Measurements from ENCODE around the gene RNF152.

The RNF152 gene

DNA sequence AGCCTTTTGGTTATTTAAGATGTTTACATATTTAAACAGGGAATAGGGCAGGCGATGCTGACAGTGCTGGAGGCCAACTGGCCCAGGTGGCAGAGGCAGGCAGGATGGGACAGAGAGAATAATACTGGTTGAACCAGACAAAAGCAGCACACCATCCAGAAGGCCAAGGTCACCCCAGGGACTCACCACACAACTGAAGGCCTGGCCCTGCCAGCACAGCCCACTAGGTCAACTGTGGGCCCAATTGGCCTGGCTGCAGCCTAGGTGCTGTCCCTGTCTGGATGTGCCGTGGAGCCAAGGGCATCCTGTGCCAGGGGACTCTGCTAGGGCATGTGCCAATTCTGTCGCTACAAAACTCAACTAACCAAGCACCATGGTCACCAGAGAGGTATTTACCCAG lies 69.2 kb downstream of the RNF152 start:
- Histone ChIP-seq H2AFZ (ENCODE audit: low read length) (no peak overlapping the region), H3F3A (ENCODE audit: insufficient read depth, low read length) (no peaks in the 10 kb centered on the region), H4K20me1 (ENCODE audit: insufficient read depth, low read length) (no peaks in the 10 kb centered on the region), H3K4me3 (ENCODE audit: low read depth, low read length, poor library complexity, severe bottlenecking) (no peak overlapping the region), H3K4me1 (ENCODE audit: insufficient read depth, low read length, severe bottlenecking) (no peaks in the 10 kb centered on the region), H3K4me2 (ENCODE audit: low read length) (no peak overlapping the region), H3K79me2 (ENCODE audit: insufficient read depth, low read length) (no peaks in the 10 kb centered on the region), H3K27me3 (ENCODE audit: insufficient read depth, low read length) (no peaks in the 10 kb centered on the region), H3K27ac (ENCODE audit: low read depth, low read length, poor library complexity, severe bottlenecking) (no peak overlapping the region), H3K9me3 (ENCODE audit: low read length) (no peaks in the 10 kb centered on the region), H3K9me2 (ENCODE audit: low read depth, low read length) (no peaks in the 10 kb centered on the region), H3K9ac (ENCODE audit: low read length) (no peak overlapping the region), H3K36me3 (ENCODE audit: insufficient read depth, low read length) (no peaks in the 10 kb centered on the region)
- TF ChIP-seq, protein P1, sequence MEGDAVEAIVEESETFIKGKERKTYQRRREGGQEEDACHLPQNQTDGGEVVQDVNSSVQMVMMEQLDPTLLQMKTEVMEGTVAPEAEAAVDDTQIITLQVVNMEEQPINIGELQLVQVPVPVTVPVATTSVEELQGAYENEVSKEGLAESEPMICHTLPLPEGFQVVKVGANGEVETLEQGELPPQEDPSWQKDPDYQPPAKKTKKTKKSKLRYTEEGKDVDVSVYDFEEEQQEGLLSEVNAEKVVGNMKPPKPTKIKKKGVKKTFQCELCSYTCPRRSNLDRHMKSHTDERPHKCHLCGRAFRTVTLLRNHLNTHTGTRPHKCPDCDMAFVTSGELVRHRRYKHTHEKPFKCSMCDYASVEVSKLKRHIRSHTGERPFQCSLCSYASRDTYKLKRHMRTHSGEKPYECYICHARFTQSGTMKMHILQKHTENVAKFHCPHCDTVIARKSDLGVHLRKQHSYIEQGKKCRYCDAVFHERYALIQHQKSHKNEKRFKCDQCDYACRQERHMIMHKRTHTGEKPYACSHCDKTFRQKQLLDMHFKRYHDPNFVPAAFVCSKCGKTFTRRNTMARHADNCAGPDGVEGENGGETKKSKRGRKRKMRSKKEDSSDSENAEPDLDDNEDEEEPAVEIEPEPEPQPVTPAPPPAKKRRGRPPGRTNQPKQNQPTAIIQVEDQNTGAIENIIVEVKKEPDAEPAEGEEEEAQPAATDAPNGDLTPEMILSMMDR (IDR thresholded peaks at IDR 0.05; ENCODE audit: low read length), result no peak
- TF ChIP-seq EZH2 (IDR thresholded peaks at IDR 0.05; ENCODE audit: borderline replicate concordance, low read length), result no peak

DNA sequence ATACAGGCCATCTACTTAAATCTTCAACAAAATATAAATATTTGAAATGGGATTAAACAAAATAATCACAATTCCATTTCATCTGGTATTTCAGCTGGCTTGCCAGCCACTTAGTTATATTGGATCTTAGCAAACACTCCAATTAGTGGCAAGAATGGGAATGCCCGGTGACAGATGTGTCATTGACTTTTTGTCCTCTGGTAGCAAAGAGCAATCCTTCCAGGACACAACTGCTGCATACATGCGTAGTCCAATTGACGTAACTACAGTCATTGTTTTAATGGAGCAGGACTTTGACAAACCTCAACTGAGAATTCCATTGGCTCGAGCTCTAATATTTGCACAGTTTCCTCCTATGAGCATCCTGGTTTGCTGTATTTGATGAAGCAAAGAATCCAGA lies 69.9 kb downstream of the RNF152 start:
- Histone ChIP-seq H3K9ac (ENCODE audit: low read length) (no peak overlapping the region), H3K36me3 (ENCODE audit: insufficient read depth, low read length) (no peaks in the 10 kb centered on the region), H3K9me2 (ENCODE audit: low read depth, low read length) (no peaks in the 10 kb centered on the region), H3K79me2 (ENCODE audit: insufficient read depth, low read length) (no peaks in the 10 kb centered on the region), H4K20me1 (ENCODE audit: insufficient read depth, low read length) (no peaks in the 10 kb centered on the region), H3K27ac (ENCODE audit: low read depth, low read length, poor library complexity, severe bottlenecking) (no peak overlapping the region), H3K4me1 (ENCODE audit: insufficient read depth, low read length, severe bottlenecking) (no peaks in the 10 kb centered on the region), H3F3A (ENCODE audit: insufficient read depth, low read length) (no peaks in the 10 kb centered on the region), H3K4me2 (ENCODE audit: low read length) (no peak overlapping the region), H3K9me3 (ENCODE audit: low read length) (no peaks in the 10 kb centered on the region), H3K4me3 (ENCODE audit: low read depth, low read length, poor library complexity, severe bottlenecking) (no peak overlapping the region), H2AFZ (ENCODE audit: low read length) (no peak overlapping the region), H3K27me3 (ENCODE audit: insufficient read depth, low read length) (no peaks in the 10 kb centered on the region)
- TF ChIP-seq, protein P1 (IDR thresholded peaks at IDR 0.05; ENCODE audit: low read length), result no peak
- no peak for TF ChIP-seq EZH2 (IDR thresholded peaks at IDR 0.05; ENCODE audit: borderline replicate concordance, low read length)

DNA sequence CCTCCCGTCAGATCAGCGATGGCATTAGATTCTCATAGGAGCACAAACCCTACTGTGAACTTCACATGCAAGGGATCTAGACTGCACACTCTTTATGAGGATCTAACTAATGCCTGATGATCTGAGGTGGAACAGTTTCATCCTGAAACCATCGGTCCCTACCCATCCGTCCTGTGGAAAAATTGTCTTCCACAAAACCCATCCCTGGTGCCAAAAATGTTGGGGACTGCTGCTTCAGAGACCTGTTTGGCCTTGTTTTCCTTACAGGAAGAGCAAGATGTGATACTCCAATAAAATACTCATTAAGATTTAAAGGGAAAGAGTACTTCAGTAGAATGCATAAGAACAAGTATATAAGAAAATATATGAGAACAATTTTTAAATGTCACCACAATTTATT lies 71.1 kb downstream of the RNF152 start:
- Histone ChIP-seq H3K9me3 (ENCODE audit: low read length) (no peaks in the 10 kb centered on the region), H2AFZ (ENCODE audit: low read length) (no peak overlapping the region)

More for the DNA sequence above, 71.1 kb downstream of the RNF152 start:
- H4K20me1 ChIP-seq (ENCODE audit: insufficient read depth, low read length), result no peaks in the 10 kb centered on the region
- no peaks in the 10 kb centered on the region for H3K79me2 ChIP-seq (ENCODE audit: insufficient read depth, low read length)
- H3K27me3 ChIP-seq (ENCODE audit: insufficient read depth, low read length), result no peaks in the 10 kb centered on the region
- no peak overlapping the region for H3K4me2 ChIP-seq (ENCODE audit: low read length)
- H3K36me3 ChIP-seq (ENCODE audit: insufficient read depth, low read length), result no peaks in the 10 kb centered on the region
- no peaks in the 10 kb centered on the region for H3F3A ChIP-seq (ENCODE audit: insufficient read depth, low read length)
- no peak overlapping the region for H3K4me3 ChIP-seq (ENCODE audit: low read depth, low read length, poor library complexity, severe bottlenecking)
- no peak for TF ChIP-seq EZH2 (IDR thresholded peaks at IDR 0.05; ENCODE audit: borderline replicate concordance, low read length)
- TF ChIP-seq, protein P1 (IDR thresholded peaks at IDR 0.05; ENCODE audit: low read length), result no peak
- H3K4me1 ChIP-seq (ENCODE audit: insufficient read depth, low read length, severe bottlenecking), result no peaks in the 10 kb centered on the region
- no peak overlapping the region for H3K27ac ChIP-seq (ENCODE audit: low read depth, low read length, poor library complexity, severe bottlenecking)
- no peaks in the 10 kb centered on the region for H3K9me2 ChIP-seq (ENCODE audit: low read depth, low read length)
- H3K9ac ChIP-seq (ENCODE audit: low read length), result no peak overlapping the region
